Central memory CD4-positive, alpha-beta T cell (primary cell): ENCODE data around the gene LSR.

Experiments used
- DNase-seq: peaks from one replicate; pipeline ENCODE4 v3.0.0; 2022

LSR gene

DNA sequence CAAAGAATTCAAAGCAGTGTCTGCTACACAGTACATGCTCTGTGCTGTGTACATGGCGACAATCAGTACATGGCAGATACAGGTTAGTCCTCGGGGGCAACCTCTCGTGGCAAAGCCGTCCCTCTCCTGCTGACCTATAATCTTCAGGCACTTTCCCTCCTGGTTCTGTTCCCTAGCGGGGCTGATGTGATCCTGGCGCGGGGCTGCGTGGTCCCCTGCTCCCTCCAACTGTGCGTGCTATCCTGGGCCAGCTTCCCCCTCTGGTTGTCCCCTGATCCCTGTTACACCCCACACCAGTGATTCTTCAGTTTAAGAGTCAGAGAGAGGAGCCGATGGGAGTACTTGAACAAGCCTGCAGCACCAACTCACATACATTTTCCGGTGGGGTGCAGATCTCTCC is 55.2 kb downstream of the LSR start:
- no peak for DNase-seq

DNA sequence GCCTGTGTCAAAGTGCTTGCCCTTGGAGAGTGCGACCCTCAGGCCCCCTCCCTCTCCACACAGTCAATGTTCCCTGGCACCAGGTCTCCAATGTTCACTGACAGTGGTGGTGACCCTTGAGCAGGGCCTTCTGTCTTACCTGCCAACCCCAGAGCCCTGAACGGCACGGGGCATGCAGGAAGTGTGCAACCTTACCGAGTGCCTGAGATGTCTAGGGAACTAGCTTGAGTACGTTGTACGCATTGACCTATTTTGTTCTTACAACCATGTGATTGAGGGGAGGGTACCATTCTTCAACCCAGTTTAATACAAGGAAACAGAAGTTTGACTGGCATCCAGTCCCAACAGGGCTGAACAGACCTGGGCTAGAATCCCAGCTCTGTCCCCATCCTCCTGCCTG is 56.4 kb downstream of the LSR start:
- no peak for DNase-seq

DNA sequence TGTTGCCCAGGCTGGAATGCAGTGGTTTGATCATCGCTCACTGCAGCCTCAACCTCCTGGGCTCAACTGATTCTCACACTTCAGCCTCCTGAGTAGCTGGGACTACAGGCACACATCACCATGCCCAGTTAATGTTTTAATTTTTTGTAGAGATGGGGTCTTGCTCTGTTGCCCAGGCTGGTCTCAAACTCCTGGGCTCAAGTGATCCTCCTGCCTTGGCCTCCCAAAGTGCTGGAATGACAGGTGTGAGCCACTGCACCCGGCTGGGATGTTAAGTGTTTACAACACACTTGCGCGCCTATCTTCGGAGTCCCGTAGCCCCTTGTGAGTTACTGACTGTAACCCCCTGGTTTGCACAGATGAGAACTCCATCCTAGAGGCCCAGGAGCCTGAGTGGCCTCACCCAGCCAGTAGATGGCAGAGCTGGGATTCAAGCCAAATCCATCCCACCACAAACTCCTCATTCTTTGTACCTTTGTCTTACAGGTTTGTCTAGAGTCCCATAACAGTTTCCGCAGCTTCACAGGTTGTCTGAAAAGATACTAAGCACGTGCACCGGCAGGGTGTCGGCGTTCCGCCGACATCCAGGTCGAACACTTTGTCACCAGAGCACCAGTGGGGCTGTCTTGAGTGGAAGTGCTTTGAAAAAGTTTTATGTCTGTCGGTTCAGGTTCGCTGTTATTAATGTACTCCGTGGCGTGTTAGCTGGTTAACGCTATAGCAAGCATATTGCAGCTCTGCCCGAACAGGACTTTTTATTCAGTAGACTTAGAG is 57.9 kb downstream of the LSR start:
- DNase-seq = no peak

DNA sequence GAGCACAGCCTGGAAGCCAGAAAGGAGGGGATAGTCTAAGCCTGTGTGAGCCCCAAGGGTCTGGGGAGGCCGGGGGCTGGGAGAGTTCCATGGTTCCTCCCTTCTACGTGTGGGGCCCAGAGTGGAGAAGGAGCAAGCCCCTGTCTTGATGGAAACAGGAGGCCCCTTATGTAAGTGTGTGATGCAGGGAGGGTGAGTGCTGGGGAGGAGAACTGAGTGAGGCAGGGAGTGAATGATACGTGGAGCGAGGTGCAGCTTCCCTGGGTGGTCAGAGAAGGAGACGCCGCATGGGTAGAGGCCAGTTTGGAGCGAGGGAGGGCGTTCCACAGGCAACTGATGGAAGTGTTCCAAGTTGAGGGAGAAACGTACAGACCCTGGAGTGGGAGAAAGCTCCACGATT is 59.1 kb downstream of the LSR start:
- no peak for DNase-seq

DNA sequence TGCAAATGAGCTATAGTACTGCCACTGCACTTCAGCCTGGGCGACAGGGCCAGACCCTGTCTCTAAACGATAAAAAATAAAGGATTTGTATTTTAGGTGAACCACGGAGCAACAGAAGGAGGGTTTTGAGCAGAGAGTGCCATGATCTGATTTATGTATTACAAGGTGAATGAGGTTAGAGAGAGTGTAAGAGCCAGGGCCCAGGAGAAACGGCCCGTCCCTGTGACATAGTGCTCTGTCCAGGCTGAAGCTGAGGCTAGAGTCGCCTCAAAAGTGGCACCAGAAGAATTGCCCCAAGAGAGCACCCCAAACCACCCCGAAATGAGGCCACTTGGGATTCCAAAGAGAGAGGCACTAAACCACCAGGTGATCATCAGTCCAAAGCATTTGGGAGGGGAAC is 60.1 kb downstream of the LSR start:
- DNase-seq = no peak

DNA sequence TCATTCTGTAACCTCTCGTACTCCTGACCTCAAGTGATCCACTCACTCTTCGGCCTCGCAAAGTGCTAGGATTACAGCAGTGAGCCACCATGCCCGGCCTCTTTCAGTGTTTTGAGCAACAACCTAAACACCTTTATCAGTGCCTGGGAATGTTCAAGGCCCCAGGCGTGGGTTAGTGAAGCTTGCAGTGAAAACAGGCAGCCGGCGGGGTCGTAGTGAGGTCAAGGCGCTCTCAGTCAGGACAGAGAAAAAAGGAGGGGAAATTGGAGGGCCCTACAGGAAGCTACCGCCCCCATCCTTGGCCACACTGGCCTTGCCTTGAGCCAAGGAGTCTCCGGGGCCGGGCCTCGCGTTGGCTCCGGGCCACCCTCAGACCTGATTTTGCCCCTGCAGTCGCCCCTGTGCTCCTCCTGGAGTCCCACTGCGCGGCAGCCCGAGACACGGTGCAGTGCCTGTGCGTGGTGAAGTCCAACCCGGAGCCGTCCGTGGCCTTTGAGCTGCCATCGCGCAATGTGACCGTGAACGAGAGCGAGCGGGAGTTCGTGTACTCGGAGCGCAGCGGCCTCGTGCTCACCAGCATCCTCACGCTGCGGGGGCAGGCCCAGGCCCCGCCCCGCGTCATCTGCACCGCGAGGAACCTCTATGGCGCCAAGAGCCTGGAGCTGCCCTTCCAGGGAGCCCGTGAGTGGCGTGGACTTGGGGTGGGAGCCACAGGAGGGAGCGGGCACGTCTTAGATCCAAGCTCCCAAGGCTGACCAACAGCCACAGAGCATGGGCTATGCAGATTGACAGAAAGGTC is 60.9 kb downstream of the LSR start:
- no peak for DNase-seq

DNA sequence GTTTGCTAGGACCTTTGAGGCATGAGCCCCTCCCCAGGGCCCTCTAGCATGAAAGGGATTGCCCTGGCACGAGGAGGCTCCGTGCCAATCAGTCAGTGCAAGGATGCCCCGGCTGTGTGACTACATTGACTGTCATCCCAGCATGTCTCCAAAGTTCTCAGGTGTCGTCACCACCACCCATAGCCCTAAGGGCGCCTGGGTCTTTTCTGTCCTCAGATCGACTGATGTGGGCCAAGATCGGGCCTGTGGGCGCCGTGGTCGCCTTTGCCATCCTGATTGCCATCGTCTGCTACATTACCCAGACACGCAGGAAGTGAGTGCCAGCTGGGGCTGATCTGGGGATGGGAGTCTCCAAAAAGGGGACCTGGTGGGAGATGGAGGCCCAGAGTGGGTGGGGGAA is 61.5 kb downstream of the LSR start:
- no peak for DNase-seq

DNA sequence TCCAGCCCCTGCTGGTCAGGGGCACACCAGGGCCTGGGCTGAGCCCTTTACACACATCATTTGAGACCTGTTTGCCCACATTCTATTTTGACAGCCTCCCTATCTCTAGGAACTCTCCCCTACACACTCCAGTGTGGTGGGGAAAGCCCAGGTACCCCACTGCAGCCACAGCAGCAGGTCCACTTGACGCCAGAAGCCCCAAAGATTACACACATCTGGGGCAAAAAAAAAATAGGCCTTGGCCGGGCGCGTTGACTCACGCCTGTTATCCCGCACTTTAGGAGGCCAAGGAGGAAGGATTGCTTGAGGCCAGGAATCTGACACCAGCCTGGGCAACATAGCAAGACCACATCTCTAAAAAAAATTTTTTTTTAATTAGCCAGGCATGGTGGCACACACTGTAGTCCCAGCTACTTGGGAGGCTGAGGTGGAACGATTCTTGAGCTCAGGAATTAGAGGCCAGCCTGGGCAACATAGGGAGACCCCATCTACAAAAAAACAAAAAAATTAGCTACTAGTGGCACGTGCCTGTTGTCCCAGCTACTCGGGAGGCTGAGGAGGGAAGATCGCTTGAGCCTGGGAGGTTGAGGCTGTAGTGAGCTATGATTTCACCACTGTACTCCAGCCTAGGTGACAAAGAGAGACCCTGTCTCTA is 62.1 kb downstream of the LSR start:
- DNase-seq = no peak

DNA sequence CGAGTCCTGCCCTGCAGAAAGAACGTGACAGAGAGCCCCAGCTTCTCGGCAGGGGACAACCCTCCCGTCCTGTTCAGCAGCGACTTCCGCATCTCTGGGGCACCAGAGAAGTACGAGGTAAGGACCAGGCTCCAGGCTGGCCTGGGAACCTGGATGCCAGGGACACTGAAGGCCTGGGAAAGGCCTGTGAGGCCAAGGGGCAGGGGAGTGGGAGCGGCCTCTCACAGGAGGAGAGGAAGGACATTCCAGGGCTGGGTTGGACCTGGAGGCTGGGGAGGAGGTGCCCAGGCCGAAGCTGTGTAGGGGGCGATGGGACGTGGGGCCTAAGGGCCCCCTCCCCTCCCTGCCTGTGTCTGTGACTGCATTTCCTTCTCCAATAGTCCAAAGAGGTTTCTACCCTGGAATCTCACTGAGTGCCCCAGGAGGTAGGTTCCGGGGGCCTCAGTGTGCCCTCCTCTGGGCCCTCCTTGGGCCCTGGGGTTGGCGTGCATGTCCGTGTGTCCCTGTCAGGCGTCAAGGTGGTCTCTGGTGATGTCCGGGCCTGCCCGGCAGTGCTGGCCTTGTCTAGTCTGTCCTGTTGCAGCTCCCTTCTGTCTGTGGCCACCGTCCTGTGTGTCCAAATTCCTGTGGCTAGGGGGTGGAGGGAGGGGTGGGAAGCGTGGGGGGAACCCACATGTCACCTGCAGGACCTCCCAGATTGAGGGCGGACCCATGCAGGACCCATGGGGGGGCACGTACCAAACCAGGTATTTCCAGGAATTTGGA is 63.3 kb downstream of the LSR start:
- no peak for DNase-seq

DNA sequence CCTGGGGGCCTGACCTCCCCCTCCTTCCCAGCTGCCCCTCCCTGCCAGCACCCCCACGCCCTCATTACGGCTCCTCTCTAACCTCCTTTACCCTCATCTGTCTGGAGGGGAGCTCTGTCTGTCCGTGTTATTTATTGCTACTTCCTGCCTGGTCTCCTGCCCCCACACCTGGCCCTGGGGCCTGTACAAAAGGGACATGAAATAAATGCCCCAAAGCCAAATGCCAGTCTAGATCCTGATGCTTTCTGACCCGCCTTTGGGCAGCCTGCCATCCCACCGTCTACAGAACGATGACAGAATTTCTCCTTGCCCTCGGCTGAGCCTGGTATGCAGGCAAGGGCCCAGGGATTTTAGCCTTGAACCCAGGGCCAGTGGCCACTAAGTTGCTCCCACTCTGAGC is 64.8 kb downstream of the LSR start:
- no peak for DNase-seq

DNA sequence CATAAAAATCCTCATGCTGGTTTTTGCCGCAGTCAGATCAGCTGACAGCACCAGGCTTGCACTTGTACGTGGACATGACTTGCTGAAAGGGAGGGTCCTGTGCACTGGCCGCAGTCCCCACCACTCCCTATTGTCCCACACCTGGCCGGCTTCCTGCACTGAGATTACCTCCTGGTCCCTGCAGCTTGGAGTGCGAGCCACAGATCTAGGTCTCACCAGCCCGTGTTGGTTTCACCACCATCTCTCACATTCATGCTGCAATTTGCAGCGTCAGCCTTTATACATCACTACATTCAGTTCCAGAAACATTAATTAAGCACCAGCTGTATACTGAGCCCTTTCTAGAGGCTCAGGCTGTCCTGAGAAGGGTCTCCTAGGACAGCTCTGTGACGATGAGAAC is 65.2 kb downstream of the LSR start:
- DNase-seq = no peak

DNA sequence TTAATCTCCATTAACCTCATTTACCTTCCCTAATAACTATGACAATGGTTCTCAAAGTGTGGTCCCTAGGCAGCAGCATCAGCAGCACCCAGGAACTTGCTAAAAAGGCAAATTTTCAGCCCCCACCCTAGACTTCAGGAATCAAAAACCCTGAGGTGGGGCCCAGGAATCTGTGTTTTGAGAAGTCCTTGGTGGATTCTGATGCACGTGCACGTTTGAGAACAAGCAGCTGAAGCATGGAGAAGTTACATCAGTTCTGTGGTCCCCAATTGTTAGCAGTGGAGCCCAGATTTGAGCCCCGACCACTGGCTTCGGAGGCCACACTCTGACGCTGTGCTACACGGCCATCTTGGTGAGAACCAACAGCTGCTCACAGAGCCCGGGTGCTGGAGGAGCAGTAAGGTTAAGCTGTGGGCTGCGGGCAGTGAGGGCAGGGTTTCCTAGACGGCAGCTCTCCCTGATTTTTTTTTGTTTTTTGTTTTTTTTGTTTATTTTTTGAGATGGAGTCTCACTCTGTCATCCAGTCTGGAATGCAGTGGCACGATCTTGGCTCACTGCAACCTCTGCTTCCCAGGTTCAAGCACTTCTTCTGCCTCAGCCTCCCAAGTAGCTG is 66.2 kb downstream of the LSR start:
- DNase-seq = no peak

DNA sequence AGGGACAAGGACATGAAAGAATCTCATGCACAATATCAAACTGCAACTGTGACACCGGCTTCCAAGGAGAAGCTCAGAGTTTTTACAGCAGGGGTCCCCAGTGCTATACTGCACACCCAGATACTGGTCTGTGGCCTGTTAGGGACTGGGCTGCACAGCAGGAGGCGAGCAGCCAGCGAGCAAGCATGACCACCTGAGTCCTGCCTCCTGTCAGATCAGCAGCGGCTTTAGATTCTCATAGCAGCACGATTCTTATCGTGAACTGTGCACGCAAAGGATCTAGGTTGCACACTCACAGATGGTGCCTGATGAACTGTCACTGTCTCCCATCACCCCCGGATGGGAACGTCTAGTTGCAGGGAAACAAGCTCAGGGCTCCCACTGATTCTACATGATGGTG is 67.1 kb downstream of the LSR start:
- DNase-seq = no peak

DNA sequence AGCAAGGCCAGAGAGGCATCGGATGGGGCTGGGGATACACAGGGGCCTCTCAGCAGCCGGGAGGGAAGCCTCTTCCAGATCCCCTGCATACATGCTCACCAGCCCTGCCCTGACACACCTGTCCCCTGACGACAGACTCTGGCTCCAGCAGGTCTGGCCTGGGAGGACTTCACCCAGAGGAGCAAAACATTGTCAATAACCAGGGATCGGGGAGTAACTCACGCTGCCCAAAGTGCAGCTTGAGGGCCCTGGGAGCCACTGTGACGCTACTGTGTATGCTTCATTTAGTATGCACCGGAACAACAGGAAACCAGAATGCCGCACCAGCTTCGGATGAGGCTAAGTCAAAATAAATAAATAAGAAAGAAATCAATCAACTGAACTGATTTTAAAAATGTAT is 67.8 kb downstream of the LSR start:
- DNase-seq = no peak
